DMS53 treated with DMSO at 0.1 percent for 48 hours (cell line): ENCODE data around the gene CREB5.
"Not testable (repeated sequence)": the region's sequence is repeated elsewhere in the genome, so short reads cannot be mapped to it uniquely, and the experiment has no call there.

ENCODE experiments used
- DNase-seq: peaks from one replicate; lab custom pipeline; 2025; ENCODE audit not compliant: unreplicated experiment; lab: John Stamatoyannopoulos, UW

The CREB5 gene

DNA sequence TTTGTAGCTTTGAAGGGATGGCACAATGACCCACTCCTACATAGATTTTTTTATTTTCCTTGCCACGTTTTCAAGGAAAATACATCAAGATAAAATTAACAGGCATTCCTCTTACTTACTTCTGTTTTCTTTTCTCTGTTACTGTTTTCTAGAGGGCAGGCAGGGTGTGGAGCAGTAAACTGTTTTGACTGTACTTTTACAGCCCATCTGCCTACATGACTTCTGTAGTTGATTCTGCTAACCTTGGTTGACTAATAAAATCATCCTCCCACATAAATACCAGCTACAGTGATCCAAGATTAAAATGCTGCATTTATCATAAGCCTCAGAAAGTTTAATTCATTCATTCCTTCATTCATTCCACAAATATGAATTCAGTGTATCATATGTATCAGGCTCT, 387.3 kb downstream of the CREB5 start:
- no peak for DNase-seq

DNA sequence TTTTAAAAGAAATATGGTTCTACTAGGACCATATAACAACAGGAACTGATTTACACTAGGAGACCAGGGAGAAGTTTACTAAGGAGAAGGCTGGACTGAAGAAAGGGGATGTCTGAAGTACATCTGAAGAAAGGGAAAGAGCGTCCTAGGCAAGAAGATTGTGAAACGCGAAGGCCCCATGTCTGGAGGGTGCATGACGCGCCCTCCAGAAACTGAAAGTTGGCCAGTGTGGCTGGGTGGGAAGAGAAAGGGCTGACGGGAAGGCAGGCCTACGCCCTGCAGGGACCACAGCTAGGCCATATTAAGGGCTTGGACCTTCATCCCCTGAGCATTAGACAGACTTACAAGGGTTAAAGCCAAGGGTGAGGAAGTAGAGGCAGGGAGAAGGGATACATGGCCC, 387.8 kb downstream of the CREB5 start:
- DNase-seq, result no peak

DNA sequence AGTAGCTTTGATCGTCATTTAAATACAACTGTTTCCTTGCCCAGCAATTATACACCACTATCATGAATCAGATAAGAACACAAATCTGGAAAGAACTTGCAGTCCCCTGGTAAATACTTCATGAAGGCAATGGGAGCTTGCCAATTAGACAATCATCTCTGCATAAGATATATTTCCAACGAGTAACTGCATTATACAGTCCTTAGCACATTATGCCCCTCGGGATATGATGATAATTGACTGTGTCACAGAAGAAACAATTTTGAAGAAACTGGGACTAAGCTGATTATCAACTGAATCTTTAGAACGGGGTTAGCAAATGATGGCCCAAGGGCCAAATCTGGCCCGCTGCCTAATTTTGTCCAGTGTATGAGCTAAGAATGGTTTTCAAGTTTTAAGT, 390.1 kb downstream of the CREB5 start:
- DNase-seq, result no peak

DNA sequence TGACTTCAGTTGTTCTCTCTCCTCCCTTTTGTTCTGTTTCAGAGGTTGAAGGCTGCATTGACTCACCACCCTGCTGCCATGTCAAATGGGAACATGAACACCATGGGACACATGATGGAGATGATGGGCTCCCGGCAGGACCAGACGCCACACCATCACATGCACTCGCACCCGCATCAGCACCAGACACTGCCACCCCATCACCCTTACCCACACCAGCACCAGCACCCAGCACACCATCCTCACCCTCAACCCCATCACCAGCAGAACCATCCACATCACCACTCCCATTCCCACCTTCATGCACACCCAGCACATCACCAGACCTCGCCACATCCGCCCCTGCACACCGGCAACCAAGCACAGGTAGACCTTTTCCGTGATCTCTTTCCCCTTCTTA, 391.8 kb downstream of the CREB5 start:
- DNase-seq, result no peak

DNA sequence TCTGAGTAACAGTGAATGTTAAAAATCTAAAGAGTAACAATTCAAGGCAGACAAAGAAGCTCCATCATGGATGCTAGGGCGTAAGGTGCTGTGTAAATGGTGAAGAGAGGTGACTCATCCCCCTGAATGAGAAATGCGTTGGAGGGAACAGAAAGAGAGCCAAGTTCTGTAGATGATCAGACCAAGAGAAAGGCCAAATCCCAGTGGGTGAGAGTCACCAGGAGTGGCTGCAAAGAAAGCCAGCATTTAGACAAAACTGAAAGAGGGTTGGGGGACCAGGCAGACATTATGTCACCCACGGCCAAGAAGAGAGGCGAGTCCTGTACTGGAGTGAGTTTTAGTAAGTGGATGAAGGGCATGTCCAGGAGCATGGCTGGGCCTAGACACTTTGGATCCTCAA, 392.7 kb downstream of the CREB5 start:
- no peak for DNase-seq

DNA sequence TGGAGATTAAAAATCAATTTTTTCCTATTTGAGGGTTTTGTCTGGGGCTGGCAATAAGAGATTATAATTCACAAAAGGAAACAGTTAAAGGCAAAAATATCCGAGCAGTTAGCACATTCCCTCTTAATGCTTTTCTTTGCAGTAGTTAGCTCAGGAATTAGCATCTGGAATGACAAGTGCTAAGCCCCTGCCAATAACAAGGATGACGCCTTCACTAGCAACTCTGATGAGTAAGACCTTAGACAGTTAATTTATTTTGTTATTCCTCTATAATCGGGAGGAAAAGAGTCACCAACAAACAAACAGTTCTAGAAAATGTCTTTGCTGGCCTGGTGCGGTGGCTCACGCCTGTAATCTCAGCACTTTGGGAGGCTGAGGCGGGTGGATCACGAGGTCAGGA, 394.5 kb downstream of the CREB5 start:
- no peak for DNase-seq

DNA sequence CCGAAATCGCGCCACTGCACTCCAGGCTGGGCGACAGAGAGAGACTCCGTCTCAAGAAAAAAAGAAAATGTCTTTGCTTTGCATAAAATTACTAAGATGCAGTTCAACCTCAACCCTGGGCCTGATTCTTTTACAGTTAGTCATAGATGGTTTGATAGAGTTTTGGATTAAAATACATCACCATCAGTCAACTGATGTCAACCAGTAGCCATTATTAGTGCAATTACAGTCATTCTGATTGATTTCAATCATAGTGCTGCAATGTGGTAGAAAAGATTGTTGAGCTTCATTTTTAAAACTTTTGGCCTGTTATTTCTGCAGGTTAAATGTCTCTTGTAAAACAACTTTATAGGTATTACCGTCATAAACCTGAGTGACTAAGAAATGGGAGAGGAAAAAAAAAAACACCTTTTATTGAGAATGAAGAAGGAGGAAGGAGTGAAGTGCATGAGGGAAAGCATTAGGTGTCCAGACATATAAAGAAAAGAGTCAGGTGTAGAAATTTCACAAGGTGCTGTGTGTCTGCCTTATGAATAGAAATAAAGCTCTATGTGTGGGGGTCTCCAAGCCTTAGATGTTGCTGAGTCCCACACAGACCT, 395.2 kb downstream of the CREB5 start:
- DNase-seq, result no peak

DNA sequence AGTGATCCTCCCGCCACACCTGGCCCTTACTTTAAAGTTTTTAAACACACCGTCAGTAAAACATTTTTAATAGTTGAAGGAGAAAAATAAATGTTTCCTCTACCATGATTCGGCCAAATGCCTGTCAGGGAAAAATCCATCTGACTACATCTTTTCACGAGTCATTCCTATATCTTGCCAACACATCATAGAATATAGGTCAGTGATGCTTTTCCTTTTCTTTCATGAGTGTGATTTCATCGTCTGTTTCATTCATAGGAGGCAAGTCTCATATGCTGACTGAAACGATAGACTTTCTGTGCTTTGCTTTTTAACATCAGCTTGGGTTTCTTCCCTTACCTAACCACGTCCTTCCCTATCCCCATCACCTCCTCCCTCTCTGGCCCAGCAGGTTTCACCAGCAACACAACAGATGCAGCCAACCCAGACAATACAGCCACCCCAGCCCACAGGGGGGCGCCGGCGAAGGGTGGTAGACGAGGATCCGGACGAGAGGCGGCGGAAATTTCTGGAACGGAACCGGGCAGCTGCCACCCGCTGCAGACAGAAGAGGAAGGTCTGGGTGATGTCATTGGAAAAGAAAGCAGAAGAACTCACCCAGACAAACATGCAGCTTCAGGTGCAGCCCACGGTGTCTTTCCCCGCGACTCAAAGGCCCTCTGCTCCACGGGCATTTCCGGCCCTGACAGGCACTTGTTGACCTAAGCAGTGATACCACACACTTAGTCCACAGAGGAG, 396.6 kb downstream of the CREB5 start:
- no peak for DNase-seq

DNA sequence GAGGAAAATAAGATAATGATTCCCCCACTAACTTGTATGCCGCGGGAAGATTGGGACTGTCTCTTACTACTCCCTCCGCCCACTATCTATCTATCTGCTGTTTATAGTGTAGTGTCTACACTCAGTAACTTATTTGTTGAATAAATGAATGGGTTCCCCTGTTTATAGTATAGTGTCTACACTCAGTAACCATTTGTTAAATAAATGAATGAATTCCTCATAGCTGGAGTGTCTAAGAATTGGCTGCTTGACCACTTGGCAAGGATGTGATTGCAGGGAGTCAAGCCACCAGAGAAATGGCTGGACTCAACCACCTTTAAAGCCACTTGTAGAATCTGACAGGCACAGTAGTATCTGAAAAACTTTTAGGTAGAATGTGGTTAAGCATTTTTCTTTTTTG, 398.7 kb downstream of the CREB5 start:
- DNase-seq, result no peak

DNA sequence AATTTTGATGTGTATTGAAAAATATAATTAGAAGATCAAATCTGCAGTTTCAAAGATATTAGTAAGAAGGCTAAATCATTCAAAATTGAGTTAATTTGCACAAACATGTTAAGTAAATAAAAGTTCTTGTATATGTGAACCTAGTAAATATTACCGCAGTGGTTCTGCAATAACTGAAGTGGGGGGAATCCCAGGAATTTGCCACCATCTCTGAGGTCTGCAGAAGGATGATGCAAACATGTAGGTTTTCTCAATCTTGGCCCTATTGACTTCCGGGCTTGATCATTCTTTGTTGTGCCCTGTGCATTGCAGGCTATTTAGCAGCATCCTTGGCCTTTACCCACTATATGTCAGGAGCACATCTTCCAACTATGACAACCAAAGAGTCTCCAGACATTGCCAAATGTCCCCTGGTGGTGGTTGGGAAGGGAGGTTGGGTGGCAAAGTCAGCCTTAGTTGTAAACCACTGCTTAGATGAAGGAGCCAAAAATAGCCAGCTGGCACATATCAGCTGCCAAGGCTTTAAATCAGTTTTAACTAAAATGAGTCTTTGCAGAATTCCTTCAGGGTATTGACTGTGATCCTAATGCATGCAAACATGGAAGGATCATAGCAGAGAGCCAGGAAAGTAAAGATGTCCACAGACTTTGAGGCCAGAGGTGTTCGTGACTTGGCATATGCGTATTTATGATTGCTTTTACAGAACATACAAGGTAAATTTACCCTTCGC, 399.5 kb downstream of the CREB5 start:
- no peak for DNase-seq

DNA sequence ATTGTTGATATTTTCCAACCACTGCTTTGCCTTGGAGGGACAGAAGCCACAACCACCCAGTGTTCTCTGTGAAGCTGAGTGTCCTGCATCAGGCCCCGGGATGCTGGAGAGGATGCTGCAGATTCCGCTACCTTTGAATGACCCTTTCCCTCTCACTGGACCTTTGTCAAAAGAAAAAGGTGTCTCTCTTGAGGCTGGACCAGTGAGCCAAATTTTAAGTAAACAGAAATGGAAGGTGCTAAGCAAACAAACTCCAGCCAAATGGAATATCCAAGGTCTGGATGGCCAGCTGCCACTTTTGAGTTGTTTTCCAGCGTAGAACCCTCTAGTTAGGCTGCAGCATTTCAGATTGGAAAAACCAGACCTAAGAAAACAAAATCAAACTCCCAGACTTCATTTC, 400.3 kb downstream of the CREB5 start:
- DNase-seq, result no peak

DNA sequence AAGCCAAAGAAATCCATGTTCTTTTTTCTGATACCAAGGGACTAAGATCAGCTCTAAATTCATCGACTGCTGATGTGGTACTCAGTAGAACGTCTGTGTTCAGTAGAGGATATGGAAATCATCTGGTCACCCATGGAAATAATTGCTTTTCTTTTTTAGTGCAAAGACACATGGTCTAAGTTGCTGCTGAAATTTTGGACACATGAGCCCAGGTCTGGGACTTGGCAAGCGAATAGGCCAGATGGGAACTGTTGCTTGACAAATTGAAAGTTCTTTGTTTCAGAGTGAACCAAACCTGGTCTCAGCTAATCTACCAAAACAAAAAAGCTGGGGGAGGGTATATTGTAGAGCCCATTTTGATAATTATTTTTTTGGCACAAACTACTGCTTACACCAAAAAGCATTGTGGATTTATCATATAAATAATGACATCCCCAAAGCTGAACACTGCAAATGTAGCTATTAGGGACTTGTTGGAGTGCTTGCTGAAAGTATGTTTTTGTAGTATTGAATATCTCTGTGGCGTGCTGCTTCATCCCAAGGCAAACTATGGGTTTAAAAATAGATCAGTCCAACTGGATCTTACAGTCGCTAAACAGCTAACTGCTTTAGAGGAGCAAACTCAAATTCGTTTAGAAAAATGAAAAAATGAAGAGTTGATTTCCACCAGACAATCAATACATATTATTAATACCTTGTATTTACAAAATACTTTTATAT, 401.1 kb downstream of the CREB5 start:
- no peak for DNase-seq

DNA sequence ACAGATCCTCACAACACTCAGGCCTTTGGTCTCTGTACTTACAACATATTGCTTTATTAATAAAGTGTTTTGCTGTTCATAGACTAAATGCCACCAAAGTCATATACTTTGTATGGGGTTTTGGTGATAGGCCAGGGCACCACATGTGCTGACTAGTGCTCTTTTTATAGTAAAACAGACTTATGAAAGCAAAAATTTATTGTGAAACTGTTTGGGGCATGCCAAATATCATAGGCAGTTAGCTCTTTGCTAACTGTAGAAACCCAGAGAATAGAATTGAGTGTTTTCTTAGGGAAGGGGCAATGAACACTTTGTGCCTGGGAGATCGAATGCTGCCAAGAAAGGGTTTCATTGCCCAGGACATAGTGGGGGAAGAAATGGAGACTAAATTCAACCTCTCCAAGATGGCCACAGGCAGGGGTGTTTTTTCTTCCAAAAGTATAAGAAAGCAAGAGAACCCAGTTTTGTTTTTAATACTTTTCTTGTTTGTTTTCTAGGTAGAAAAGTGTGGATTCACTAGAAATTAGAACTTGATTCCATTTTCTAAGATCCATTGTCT, 403.1 kb downstream of the CREB5 start:
- DNase-seq, result no peak

DNA sequence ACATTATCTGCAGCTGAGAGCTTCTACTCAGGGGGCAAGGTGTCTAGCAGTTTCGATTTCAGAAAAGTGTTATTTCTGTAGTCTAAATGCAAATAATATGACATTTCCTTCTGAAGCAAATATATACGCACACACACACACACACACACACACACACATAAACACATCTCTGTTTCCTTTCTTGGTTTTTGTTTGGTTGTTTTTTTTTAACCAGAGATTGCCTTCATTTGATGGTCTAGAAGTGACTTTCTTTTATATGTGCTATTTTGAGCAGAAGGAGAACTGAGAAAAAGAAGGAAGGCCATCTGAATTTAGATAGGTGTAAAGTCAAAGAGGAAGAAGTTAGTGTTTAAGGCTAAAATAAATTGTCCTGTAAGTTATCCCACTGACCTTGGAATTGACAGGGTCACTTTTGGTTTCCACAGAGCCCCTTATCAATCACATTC, 403.6 kb downstream of the CREB5 start:
- DNase-seq, result no peak

DNA sequence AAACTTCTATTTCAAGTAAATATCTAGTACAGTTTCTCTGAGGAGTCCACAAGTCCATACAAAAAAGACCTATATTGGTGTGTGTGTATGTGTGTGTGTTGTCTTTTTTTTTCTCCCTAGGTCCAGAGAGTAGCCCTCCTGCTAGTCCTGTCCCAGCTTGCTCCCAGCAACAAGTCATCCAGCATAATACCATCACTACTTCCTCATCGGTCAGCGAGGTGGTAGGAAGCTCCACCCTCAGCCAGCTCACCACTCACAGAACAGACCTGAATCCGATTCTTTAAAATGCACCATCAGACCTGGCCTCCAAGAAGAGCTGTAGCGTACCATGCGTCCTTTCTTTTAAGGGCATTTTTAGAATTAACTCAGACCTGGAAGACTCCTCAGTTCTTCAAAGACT, 406.7 kb downstream of the CREB5 start:
- DNase-seq, result no peak

DNA sequence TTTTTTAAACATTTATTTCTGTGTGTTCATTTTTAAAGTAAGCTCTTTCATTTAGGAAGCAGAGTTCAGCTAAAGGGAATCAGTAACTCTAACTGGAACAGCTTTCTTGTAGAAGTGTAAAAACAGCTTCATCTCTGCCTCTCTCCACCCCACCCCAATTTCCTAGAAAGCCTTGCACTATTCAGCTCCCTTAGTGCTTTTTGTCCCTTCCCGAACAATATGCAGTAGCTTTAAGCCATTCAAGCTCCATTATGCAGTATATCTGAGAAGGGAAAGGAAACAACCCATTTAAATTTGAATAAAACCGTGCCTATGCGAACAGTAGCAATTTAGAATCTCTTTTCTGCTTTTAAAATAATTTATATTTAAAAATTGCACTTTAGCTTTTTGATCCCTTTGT, 411.3 kb downstream of the CREB5 start:
- no peak for DNase-seq

DNA sequence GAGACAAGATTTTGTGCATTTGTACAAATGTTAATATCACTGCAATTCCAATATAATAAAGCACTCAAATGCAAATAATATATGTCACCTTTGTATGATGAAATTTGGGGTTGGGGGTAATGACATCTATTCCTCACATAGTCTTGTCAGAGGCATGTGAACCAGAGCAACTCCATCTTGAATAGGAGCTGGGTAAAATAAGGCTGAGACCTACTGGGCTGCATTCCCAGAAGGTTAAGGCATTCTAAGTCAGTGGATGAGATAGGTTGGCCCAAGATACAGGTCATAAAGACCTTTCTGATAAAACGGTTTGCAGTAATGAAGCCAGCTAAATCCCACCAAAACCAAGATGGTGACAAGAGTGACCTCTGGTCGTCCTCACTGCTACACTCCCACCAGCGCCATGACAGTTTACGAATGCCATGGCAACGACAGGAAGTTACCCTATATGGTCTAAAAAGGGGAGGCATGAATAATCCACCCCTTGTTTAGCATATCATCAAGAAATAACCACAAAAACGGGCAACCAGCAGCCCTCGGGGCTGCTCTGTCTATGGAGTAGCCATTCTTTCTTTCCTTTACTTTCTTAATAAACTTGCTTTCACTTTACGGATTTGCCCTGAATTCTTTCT, 413.6 kb downstream of the CREB5 start:
- DNase-seq, result not testable (repeated sequence)

DNA sequence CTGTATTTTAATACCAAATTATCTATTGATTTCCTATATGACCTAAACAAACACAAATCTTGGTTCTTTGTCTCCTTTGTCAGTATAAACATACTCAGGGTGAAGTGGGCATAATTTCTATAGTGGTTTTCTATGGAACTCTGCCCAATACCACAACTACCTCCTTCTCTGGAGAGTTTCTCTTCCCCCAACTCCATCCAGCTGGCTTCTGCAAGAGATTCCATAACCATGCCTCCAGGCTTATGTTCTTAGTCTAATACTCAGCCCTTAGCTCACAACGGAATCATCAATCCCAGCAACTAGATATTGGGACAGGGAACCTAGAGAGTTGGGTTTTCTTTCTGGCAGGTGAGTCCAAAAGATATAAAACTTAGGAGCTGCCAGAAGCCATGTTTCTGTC, 418.5 kb downstream of the CREB5 start:
- DNase-seq, result no peak

DNA sequence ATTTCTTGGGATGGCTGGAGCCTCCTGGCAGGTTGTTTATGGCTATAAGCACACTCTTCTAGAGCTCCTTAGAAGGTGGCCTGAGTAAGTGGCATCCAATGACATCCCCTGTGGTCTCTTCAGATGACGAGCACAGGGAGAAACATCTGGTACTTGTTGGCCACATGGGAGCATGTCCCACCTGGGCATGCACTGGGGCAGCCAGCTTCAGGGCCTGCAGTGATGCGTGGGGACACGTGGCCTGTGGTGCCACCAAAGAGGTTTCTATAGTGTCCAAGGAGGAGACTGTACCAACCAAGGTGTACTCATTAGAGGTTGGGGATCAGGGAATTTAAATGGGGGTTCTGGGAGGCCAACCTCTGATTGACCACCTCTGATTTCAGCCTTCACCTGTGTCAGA, 420.4 kb downstream of the CREB5 start:
- DNase-seq, result no peak

DNA sequence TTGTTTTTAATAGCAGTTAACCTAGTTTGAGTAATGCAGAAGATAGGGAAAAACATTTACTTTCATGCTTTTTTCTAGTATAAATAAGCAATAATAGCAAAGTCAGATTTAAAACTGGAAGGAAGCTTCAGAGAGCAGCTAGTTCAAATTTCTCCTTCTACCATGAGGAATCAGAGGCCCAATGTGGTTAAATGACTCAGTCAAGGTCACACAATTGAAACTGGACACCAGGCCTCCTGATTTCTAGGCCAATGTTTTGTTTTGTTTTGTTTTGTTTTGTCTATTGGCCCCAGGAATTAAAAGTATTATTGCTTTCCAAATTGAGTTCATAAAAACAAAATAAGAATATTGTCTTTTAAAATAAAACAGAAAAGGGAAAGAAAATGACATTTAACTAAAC, 423.5 kb downstream of the CREB5 start:
- DNase-seq, result no peak

DNA sequence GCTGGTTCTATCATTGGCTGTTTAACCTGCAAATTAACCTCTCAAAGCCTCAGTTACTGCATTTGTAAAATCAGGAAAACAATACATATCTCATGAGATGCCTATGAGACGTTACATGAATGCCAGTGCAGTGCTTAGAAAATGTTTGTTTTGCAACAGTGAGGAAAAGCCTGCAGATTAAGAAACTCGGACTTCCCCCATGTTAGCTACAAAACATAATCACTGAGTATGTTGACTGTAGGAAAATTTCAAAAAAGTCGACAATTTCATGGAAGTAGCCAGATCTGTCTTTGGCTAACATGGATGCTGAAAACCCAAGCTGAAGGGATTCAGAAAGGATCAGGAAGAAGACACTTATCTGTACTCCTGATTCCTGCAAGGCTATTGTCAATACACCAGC, 424.4 kb downstream of the CREB5 start:
- no peak for DNase-seq
